GM18526 (cell line): ENCODE data around the gene CELF1.

ENCODE experiments used
- POLR2A ChIP-seq: IDR thresholded peaks from 3 replicates; pipeline ENCODE4 v1.6.1; 2011; ENCODE audit not compliant: insufficient read length; ENCODE audit errors: extremely low read depth

The CELF1 gene

GRCh38 chr11:47586098-47586855, 33.3 kb upstream of the CELF1 start, which contains the start of gene FAM180B:
TSS of gene FAM180B (plus strand) at chr11:47586678. CDS start at chr11:47586769, 91 bp downstream.
- no peak for TF ChIP-seq POLR2A

DNA sequence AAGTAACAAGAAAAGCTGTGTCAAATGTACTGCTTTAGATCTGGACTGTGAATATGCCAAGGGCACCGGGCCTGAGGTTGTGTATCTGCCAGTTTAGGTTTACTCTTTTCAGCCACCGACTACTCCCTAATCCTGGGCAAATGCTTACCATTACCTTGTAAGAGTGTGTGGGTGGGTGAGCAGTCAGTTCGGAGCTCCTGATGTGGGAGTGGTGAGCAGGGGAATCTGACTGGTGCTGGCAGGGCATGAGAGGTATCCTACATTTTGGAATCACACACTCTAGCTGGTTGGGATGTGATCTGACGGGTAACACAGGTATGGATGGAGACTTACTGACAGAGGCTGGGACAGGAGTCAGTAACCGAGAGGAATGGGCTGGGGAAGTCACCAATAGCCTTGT, 30.9 kb upstream of the CELF1 start:
- no peak for TF ChIP-seq POLR2A

DNA sequence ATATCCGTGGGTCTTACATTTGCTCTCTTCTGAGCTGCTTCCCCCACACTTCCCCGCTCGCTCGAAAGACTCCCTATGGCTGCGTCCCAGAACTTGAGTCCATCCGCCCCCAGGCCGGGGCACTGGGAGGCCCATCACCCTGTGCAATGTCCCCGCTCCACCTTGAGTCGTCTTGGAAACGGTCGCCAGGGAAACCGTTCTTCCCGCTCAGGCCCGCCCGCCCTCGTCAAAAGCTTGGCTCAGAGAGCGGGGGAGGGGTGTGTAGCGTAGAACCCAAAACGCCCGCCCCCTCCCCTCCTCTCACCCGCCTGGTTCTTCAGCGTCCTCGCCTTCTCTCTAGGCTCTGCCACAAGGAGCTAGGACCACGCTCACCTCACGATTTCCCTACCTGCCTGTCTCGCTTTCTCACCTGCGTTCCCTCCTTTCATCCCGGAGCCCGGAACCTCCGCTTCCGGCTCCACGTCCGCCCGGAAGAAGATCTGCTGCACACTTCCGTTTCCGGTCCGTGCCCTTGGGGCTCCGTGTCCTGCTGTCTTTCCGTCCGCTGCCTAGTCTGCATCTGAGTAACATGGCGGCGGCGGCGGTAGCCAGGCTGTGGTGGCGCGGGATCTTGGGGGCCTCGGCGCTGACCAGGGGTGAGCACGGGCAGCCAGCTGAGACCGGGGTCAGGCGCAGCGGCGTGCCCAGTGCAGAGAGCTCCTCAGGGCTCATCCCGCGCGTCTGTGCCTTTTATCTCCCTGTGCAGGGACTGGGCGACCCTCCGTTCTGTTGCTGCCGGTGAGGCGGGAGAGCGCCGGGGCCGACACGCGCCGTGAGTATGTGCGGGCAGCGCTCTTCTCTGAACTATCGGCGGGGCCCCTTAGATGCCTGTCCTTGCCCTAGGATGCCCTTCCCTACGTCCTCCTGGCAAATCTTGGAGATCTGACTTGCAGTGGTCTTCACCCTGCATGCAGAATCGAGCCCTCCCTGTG, 25.9 kb upstream of the CELF1 start, which contains the start of the genes KBTBD4 and NDUFS3:
KBTBD4 (minus strand) TSS at position 447 of the 971 bp plus-strand sequence; CDS start at position 428, 19 bp downstream.
NDUFS3 (plus strand) TSS at position 551 of the 971 bp plus-strand sequence; CDS start at position 569, 18 bp downstream.
- TF ChIP-seq POLR2A: peak; percentile 84

- TF ChIP-seq POLR2A: no peak
These were observed 24.6 kb upstream of the CELF1 start for GRCh38 chr11:47577460-47578041.

- no peak for TF ChIP-seq POLR2A
These were observed 20.4 kb upstream of the CELF1 start for GRCh38 chr11:47573321-47573720.

DNA sequence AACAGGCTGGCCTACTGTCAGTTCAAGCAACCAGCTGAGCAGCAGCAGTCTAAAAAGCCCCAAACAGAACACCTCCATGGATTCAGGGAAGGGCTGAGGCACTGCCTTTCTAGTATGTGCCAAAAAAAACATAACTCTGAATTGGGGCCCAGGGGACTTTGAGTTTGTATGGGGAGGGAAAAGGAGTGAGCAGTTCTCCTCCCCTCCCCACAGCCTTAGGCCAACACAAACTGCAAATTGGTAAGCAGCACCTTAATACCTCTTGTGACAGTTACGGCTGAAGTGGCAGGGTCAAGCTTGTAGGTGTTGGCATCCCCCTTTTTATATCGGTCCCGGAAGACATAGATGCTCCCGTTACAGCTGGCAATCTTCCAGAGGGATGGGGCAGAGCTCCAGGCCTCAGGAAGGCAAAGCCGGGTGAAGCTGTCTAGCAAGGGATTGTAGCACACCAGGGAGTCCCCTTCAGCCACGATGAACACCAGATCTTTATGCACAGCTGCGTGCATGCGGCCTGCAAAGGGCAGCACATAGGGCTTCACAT, 19.9 kb upstream of the CELF1 start:
- TF ChIP-seq POLR2A: no peak

- TF ChIP-seq POLR2A: no peak
These were observed 19.0 kb upstream of the CELF1 start for GRCh38 chr11:47571895-47572294.

DNA sequence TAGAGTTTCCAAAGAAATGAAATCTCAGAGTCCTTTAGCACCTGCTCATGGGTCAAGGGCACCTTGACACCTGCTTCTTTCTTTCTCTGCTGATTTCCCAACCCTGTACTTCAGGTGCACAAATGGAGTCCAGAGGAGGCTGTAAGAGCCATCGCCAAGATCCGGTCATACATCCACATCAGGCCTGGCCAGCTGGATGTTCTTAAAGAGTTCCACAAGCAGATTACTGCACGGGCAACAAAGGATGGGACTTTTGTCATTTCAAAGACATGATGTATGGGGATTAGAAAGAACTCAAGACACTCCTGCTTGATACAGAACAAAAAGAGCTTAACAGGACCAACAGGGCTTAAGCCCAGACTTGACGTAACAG, 18.4 kb upstream of the CELF1 start:
- TF ChIP-seq POLR2A: no peak

- TF ChIP-seq POLR2A: no peak
These were observed 17.9 kb upstream of the CELF1 start for GRCh38 chr11:47570651-47571356.

DNA sequence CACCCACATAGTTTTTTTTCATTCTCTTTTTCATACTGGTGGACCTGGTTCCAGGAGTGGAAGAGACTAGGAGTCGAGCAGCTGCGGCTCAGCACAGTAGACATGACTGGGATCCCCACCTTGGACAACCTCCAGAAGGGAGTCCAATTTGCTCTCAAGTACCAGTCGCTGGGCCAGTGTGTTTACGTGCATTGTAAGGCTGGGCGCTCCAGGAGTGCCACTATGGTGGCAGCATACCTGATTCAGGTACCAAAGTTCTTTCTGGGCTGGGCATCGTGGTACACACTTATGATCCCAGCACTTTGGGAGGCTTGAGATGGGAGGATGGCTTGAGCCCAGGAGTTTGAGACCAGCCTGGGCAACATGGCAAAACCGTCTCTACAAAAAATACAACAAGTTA, 16.7 kb upstream of the CELF1 start:
- TF ChIP-seq POLR2A: no peak

DNA sequence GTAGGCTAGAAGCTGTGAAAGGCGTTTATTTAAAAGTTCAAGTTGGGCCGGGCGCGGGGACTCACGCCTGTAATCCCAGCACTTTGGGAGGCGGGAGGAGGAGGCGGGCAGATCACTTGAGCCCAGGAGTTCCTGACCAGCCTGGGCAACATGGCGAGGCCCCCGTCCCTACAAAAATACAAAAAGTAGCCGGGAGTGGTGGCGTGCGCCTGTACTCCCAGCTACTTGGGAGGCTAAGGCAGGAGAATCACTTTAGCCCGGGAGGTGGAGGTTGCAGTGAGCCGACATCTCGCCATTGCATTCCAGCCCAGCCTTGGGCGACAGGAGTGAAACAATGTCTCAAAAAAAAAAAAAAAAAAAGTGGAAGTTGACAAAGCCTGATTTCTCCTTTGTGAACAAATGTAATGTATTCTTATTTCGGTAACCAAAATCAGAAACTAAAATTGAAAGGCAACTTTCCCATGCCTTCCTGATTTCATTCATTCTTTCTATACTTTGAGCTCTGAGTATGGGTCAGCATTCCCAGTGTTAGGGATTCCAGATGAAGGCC, 13.3 kb upstream of the CELF1 start:
- no peak for TF ChIP-seq POLR2A

DNA sequence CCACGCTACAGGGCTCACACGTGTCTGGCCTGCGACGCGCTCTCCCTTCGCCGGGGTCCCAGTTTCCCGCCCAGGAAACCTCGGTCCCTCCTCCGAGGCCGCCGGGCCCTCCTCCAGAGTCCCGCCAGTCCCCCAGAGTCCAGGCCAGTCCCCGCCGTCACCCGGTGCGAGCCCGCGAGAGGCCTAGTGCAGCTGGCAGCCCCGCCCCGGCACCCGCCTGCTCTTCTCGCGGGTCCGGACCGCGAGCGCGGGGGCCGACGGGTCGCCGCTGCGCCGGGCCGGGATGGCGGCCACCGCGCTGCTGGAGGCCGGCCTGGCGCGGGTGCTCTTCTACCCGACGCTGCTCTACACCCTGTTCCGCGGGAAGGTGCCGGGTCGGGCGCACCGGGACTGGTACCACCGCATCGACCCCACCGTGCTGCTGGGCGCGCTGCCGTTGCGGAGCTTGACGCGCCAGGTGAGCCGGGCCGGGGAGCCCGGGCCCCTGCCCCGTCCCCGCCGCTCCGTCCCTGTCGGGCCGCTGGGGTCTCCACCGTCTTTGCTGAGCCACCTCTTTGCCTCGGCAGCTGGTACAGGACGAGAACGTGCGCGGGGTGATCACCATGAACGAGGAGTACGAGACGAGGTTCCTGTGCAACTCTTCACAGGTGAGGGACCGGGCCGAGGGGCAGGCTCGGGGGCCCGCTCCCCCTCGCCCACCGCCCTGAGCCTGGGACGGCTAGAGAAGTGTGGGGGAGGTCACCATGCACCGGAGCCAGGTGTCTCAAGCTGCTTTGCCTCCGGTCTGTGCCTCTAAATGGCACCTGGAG, 12.6 kb upstream of the CELF1 start, which contains the start of gene PTPMT1:
PTPMT1 (plus strand) TSS at position 260 of the 809 bp plus-strand sequence; CDS start at position 284, 24 bp downstream.
- TF ChIP-seq POLR2A: peak; percentile 93

DNA sequence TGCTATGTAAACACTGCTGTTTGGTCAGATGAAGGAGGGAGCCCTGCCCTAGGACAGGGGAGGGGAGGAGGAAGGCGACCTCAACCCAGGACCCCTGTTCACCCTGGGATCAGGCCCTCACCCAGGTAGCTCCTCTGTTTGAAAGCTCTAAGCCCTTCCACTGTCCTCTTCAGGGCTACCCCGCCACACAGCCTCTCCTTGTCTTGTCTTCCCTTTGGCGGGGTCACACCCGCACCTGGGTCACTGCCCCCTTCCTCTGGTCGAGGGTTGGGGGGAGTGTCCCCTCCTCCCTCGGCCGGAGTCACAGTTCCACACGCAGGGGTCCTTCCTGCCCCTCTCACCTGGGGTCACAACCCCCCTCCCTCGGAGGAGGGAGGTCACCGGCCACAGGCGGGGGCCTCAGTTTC, 12.0 kb upstream of the CELF1 start:
- no peak for TF ChIP-seq POLR2A
